BLaER1 (cell line): ENCODE results near the gene BCLAF3.

Experiments
- H3K27ac ChIP-seq: shearing (Covaris generic); formaldehyde crosslinking; 2 replicates; pipeline ENCODE4 v1.8.1; 2022
- H3K27me3 ChIP-seq: shearing (Covaris generic); formaldehyde crosslinking; 2 replicates; pipeline ENCODE4 v1.8.1; 2022
- H3K36me3 ChIP-seq: shearing (Covaris generic); formaldehyde crosslinking; 2 replicates; pipeline ENCODE4 v1.8.1; 2022
- H3K4me1 ChIP-seq: shearing (Covaris generic); formaldehyde crosslinking; 2 replicates; pipeline ENCODE4 v1.8.1; 2022
- H3K4me2 ChIP-seq: shearing (Covaris generic); formaldehyde crosslinking; 2 replicates; pipeline ENCODE4 v1.8.1; 2022
- H3K4me3 ChIP-seq: shearing (Covaris generic); formaldehyde crosslinking; 2 replicates; pipeline ENCODE4 v1.8.1; 2022
- H3K9ac ChIP-seq: shearing (Covaris generic); formaldehyde crosslinking; 2 replicates; pipeline ENCODE4 v1.8.1; 2022
- H3K9me3 ChIP-seq: shearing (Covaris generic); formaldehyde crosslinking; 2 replicates; pipeline ENCODE4 v1.8.1; 2022
- H4K20me1 ChIP-seq: shearing (Covaris generic); formaldehyde crosslinking; 2 replicates; pipeline ENCODE4 v1.8.1; 2022
- Cebpa-rat ChIP-seq: shearing (Covaris generic); IDR thresholded peaks from 2 replicates; pipeline ENCODE4 v1.8.1; 2022

Gene BCLAF3

GRCh38 chrX:19972984-19973383 is 17.9 kb downstream of the BCLAF3 start:
- Histone ChIP-seq H3K9me3 (peaks cover 21% of the 10 kb centered on the region), H3K4me2 (no peak overlapping the region), H3K4me1 (no peaks in the 10 kb centered on the region), H3K4me3 (no peak overlapping the region), H3K9ac (no peak overlapping the region), H4K20me1 (no peaks in the 10 kb centered on the region), H3K27me3 (no peaks in the 10 kb centered on the region), H3K36me3 (peaks cover 13% of the 10 kb centered on the region), H3K27ac (no peak overlapping the region)
- TF ChIP-seq Cebpa-rat = no peak

GRCh38 chrX:19968276-19968675 is 22.6 kb downstream of the BCLAF3 start:
- H3K27me3 ChIP-seq = no peaks in the 10 kb centered on the region
- no peaks in the 10 kb centered on the region for H3K9me3 ChIP-seq
- H3K9ac ChIP-seq = no peak overlapping the region
- peaks cover 10% of the 10 kb centered on the region for H3K36me3 ChIP-seq
- H3K27ac ChIP-seq = no peak overlapping the region
- no peaks in the 10 kb centered on the region for H3K4me1 ChIP-seq
- TF ChIP-seq Cebpa-rat = no peak
- H4K20me1 ChIP-seq = no peaks in the 10 kb centered on the region
- no peak overlapping the region for H3K4me3 ChIP-seq
- H3K4me2 ChIP-seq = no peak overlapping the region

- H3K27ac ChIP-seq = no peak overlapping the region
- H4K20me1 ChIP-seq = no peaks in the 10 kb centered on the region
- H3K36me3 ChIP-seq = peaks cover 15% of the 10 kb centered on the region
- H3K9ac ChIP-seq = no peak overlapping the region
- no peaks in the 10 kb centered on the region for H3K9me3 ChIP-seq
- no peaks in the 10 kb centered on the region for H3K27me3 ChIP-seq
- no peak overlapping the region for H3K4me3 ChIP-seq
- H3K4me2 ChIP-seq = no peak overlapping the region
- no peaks in the 10 kb centered on the region for H3K4me1 ChIP-seq
- no peak for TF ChIP-seq Cebpa-rat
Measured at GRCh38 chrX:19966056-19966455, 24.8 kb downstream of the BCLAF3 start.

- Histone ChIP-seq H3K9ac (no peak overlapping the region), H3K4me3 (no peak overlapping the region), H3K4me1 (no peaks in the 10 kb centered on the region), H3K4me2 (no peak overlapping the region), H3K27me3 (no peaks in the 10 kb centered on the region), H4K20me1 (no peaks in the 10 kb centered on the region), H3K36me3 (peaks cover 15% of the 10 kb centered on the region), H3K9me3 (no peaks in the 10 kb centered on the region), H3K27ac (no peak overlapping the region)
- TF ChIP-seq Cebpa-rat = no peak
Measured at GRCh38 chrX:19964017-19964710, 26.7 kb downstream of the BCLAF3 start.

- H3K9me3 ChIP-seq = no peaks in the 10 kb centered on the region
- H3K4me3 ChIP-seq = no peak overlapping the region
- H3K27me3 ChIP-seq = no peaks in the 10 kb centered on the region
- H3K36me3 ChIP-seq = peaks cover 10% of the 10 kb centered on the region
- TF ChIP-seq Cebpa-rat = no peak
- no peaks in the 10 kb centered on the region for H3K4me1 ChIP-seq
- H4K20me1 ChIP-seq = no peaks in the 10 kb centered on the region
- H3K4me2 ChIP-seq = no peak overlapping the region
- no peak overlapping the region for H3K27ac ChIP-seq
- H3K9ac ChIP-seq = no peak overlapping the region
Measured at GRCh38 chrX:19960913-19961312, 29.9 kb downstream of the BCLAF3 start.

- no peaks in the 10 kb centered on the region for H3K4me1 ChIP-seq
- no peak overlapping the region for H3K4me2 ChIP-seq
- no peaks in the 10 kb centered on the region for H4K20me1 ChIP-seq
- H3K4me3 ChIP-seq = no peak overlapping the region
- H3K9ac ChIP-seq = no peak overlapping the region
- 0 out of 2 replicates have a peak, but pooled peaks cover 5% of the 10 kb centered on the region for H3K36me3 ChIP-seq
- H3K27me3 ChIP-seq = no peaks in the 10 kb centered on the region
- H3K9me3 ChIP-seq = no peaks in the 10 kb centered on the region
- no peak for TF ChIP-seq Cebpa-rat
- no peak overlapping the region for H3K27ac ChIP-seq
Measured at GRCh38 chrX:19958552-19959486, 32.0 kb downstream of the BCLAF3 start.

GRCh38 chrX:19956923-19957322 is 33.9 kb downstream of the BCLAF3 start:
- Histone ChIP-seq H3K27ac (no peak overlapping the region), H3K36me3 (no peaks in the 10 kb centered on the region; the same call in 1 of the 2 replicates), H3K9me3 (no peaks in the 10 kb centered on the region), H3K9ac (no peak overlapping the region), H3K27me3 (no peaks in the 10 kb centered on the region), H4K20me1 (no peaks in the 10 kb centered on the region), H3K4me2 (no peak overlapping the region), H3K4me3 (no peak overlapping the region), H3K4me1 (no peaks in the 10 kb centered on the region)
- no peak for TF ChIP-seq Cebpa-rat

- Histone ChIP-seq H4K20me1 (no peaks in the 10 kb centered on the region), H3K36me3 (no peaks in the 10 kb centered on the region; the same call in 1 of the 2 replicates), H3K27me3 (no peaks in the 10 kb centered on the region), H3K27ac (no peak overlapping the region), H3K9me3 (no peaks in the 10 kb centered on the region), H3K4me3 (no peak overlapping the region), H3K4me1 (no peaks in the 10 kb centered on the region), H3K9ac (no peak overlapping the region), H3K4me2 (no peak overlapping the region)
- no peak for TF ChIP-seq Cebpa-rat
Measured at GRCh38 chrX:19956306-19956705, 34.6 kb downstream of the BCLAF3 start.

- Histone ChIP-seq H3K4me1 (no peaks in the 10 kb centered on the region), H3K9ac (no peak overlapping the region), H3K4me2 (no peak overlapping the region), H4K20me1 (no peaks in the 10 kb centered on the region), H3K4me3 (no peak overlapping the region), H3K27me3 (no peaks in the 10 kb centered on the region), H3K36me3 (no peaks in the 10 kb centered on the region; the same call in 1 of the 2 replicates), H3K9me3 (no peaks in the 10 kb centered on the region), H3K27ac (no peak overlapping the region)
- no peak for TF ChIP-seq Cebpa-rat
Measured at GRCh38 chrX:19955306-19955705, 35.6 kb downstream of the BCLAF3 start.
